ENCODE measurements around the gene SNX12.

Gene SNX12

DNA sequence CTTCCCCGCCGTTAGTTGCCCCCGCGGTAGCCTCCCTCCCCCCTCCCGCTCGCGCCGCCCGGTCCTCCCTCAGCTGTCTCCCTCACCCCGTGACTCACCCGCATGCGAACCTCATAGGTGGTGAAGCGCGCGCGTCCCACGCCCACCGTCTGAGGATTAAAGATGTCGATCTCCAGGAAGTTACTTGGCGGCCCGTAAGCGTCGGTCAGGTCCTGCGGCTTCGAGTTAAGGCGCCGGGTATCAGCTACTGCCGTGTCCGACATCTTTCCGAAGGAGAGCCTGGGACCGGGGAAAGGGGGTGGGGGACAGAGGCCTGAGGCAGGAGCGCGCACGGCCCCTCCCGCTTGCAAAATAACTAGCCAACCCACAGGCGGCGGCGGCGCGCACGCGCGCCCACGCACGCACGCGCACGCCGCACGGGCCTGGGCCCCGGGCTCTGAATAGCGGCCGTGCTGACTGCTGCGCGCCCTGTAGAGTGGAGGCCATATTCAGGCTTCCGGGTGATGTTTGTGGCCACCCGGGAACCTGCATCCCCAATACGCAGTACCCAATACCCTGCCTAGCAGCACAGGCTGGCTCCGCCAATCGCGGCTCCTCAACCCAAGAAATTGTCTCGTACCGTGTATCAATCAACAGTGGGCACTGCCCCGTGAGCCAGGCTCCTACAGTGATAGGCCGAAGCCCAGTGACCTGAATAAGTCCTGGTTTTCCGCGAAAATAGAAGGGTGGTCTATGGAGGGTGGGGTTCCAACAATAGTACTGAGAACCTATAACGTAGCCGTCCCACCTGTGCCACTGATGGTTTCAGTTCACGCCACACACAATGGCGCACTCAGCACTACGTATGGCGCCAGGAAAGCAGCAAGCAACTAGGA, at the start of gene SNX12:
TSS of gene SNX12 (minus strand) at position 291 of the 875 bp plus-strand sequence. CDS start at position 263, 28 bp downstream.
- peak; percentile 96 for DNase-seq (ENCODE audit: low spot score)

- no peak for DNase-seq (ENCODE audit: low spot score)
Measured at GRCh38 chrX:71117358-71117757, 49.2 kb upstream of the SNX12 start.

DNA sequence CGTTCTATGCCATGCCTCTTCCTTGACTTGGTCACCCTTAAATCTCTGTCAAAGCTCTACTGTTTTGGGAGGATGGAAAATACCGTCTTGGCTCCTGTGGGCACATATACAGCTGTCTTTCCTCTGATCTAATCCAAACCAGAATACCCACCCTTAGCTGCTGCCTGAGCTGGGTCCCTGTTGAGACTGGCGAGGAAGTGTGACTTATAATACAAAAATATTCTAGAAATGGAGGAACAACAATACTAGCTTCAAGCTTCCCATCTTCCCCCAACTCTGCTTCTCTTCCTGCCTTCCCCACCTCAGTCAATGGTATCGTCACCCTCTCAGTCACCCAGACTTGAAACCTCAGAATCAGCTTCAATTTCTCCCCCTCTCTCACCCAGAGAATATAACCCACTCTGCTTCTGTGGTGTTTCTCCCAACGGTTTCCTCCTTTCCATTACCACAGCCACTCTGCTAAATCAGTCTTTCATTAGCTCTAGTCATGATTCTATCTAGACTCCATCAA, 43.8 kb upstream of the SNX12 start:
- DNase-seq (ENCODE audit: low spot score), result no peak

DNA sequence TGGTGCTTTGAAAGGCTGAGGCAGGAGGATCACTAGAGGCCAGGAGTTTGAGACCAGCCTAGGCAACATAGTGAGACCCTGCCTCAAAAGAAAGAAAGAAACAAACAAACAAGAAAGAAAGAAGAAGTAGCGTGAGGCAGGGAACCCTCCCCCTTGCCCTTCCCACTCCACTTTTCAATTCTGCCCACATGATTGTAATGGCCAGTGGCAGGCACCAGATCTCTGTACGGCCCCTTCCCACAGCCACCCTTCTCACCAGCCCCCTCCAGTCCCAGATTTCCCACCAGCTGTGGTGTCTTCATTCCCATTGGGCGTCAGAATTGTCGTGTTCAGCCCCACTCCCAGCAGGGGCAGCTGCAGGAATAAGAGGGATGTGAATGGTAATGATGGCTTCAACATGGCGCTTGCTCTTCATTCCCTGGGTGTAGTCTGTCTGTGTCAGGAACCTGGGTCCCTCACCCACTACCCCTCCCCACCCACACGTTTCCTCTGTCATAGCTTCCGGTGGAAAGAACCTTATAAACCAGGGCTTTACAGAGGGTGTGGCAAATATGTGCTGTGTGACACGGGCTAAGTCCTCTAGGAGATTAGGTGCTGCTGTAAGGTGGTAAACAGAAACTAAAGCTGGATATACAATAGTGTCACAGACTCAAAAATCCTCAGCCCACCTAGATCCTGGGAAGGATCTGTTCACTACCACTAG, 43.2 kb upstream of the SNX12 start, which contains the start of gene IL2RG:
TSS of gene IL2RG (minus strand) at position 437 of the 703 bp plus-strand sequence. CDS start at position 399, 38 bp downstream.
- DNase-seq (ENCODE audit: low spot score), result no peak

DNA sequence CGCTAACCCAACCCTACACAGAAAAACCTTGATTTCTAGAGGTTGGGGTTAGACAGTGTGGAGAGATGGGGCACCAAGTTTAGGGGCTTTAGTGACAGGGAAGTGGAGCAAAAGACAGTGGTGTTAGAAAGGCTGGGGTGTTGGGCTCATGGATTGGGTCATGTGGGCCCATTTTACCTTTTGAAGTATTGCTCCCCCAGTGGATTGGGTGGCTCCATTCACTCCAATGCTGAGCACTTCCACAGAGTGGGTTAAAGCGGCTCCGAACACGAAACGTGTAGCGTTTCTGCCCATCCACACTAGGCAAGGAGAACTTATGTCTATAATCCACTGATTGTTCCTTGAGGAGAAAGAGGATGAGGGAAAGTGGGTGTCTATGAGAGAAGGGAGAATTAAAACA, 40.9 kb upstream of the SNX12 start:
- DNase-seq (ENCODE audit: low spot score), result no peak

DNA sequence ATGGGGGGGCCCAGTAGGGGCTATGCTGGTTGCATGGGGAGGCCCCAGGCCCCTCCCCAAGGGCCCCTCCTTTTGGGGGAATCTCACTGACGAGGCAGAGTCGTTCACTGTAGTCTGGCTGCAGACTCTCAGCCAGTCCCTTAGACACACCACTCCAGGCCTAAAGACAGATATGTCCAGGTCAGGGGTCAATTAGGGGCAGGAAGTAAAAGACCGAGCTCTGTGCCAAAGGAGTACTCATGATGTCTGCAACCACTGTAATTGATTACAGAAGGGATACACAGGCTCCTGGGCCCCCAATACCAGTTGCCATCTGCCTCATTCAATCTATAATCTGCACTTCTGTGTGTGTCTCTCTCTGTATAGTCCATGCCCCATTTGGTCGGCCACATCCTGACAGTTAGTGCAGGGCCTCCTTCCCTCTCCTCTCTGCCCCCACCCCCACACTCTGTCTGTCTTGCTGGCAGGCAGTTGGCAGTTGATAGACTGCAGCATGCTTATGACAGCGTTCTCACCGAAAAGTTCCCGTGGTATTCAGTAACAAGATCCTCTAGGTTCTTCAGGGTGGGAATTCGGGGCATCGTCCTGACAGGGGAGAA, 39.7 kb upstream of the SNX12 start:
- DNase-seq (ENCODE audit: low spot score), result no peak

- DNase-seq (ENCODE audit: low spot score), result no peak
Measured at GRCh38 chrX:71107245-71107644, 39.1 kb upstream of the SNX12 start.

- no peak for DNase-seq (ENCODE audit: low spot score)
Measured at GRCh38 chrX:71106427-71106826, 38.3 kb upstream of the SNX12 start, which contains the start of gene CXorf65. Gene CXorf65, minus strand, starts transcription at chrX:71106740. Its CDS starts 184 bp downstream, at chrX:71106556.

- DNase-seq (ENCODE audit: low spot score), result no peak
Measured at GRCh38 chrX:71105628-71106027, 37.5 kb upstream of the SNX12 start.

- no peak for DNase-seq (ENCODE audit: low spot score)
Measured at GRCh38 chrX:71103110-71103983, 35.2 kb upstream of the SNX12 start.

DNA sequence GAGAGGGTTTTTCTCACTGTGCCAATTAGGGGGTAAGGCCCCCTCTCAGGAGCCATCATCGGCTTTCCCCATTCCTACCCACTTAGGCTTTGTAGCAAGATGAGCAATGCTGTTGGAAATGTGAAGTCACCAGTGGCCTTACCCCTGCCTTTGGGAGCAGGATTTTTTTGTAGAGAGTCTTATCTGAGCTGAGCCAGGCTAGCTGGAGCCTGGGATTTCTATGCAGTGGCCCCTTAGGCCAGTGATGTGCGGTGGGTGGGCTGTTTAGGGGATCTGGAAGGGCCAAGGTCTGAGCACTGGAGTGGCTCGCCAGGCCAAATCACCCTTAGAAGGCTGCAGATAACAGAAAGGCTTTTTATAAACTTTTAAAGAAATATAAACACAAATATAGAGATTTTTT, 34.2 kb upstream of the SNX12 start:
- no peak for DNase-seq (ENCODE audit: low spot score)

DNA sequence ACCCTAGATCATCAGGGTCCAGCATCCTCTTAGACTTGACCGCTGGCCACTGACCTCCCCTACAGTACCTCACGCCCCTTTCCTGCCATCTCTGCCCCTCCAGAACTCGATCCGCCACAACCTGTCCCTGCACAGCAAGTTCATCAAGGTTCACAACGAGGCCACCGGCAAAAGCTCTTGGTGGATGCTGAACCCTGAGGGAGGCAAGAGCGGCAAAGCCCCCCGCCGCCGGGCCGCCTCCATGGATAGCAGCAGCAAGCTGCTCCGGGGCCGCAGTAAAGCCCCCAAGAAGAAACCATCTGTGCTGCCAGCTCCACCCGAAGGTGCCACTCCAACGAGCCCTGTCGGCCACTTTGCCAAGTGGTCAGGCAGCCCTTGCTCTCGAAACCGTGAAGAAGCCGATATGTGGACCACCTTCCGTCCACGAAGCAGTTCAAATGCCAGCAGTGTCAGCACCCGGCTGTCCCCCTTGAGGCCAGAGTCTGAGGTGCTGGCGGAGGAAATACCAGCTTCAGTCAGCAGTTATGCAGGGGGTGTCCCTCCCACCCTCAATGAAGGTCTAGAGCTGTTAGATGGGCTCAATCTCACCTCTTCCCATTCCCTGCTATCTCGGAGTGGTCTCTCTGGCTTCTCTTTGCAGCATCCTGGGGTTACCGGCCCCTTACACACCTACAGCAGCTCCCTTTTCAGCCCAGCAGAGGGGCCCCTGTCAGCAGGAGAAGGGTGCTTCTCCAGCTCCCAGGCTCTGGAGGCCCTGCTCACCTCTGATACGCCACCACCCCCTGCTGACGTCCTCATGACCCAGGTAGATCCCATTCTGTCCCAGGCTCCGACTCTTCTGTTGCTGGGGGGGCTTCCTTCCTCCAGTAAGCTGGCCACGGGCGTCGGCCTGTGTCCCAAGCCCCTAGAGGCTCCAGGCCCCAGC, 32.7 kb upstream of the SNX12 start:
- no peak for DNase-seq (ENCODE audit: low spot score)

- DNase-seq (ENCODE audit: low spot score), result no peak
Measured at GRCh38 chrX:71099736-71100135, 31.6 kb upstream of the SNX12 start.

DNA sequence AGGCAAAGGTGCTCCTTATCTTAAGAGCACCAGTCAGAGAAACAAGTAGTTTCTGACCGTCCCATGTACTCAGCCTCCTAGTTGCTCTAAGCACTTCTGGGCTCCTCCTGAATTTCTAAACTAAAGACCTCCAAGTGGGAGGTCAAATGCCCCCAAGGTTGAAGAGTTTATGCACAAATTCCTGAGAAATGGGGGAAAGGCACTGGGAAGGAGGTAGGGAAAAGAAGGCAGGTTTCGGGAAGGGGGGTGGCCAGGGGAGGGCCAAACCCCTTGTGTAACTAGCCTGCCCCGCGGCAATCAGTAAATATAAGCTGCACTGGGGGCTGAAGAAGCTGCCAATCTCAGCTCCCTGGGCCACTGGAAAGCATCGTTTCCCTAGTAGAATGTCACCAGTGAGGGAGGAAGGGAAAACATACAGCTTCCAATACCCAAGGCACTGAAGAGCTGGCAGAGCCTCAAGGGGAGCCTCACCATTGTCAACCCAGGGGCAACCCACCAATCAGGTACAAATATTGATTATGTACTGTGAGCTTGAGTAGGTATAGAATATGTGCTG, 30.9 kb upstream of the SNX12 start:
- DNase-seq (ENCODE audit: low spot score), result no peak

GRCh38 chrX:71098302-71098701, 30.2 kb upstream of the SNX12 start:
- DNase-seq (ENCODE audit: low spot score), result peak; percentile 16

- no peak for DNase-seq (ENCODE audit: low spot score)
Measured at GRCh38 chrX:71096760-71097032, 28.6 kb upstream of the SNX12 start.

DNA sequence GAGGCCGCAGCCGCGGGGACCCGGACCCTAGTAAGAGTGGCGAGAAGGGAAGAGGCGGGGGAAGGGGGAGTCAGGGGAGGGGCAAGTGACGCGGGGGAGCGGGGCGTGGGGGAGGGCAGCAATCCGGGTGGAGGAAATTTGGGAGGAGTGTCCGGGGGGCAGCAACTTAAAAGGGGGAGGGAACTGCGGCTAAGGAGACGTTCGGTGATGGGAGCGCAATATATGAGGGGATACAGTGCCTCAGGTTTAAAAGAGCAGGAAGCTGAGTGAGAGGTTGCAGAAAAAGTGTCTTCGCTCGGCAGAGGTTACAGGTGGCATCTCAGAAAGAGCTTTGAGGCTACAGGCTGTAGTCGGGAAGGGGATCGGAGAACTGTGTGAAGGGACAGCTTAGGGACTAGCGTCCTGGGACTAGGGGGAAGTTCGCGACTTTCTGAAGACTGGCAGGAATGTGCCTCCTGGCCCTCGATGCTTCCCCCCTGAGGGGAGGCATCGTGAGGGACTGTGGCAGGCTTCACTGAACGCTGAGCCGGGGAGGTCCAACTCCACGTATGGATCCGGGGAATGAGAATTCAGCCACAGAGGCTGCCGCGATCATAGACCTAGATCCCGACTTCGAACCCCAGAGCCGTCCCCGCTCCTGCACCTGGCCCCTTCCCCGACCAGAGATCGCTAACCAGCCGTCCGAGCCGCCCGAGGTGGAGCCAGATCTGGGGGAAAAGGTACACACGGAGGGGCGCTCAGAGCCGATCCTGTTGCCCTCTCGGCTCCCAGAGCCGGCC, 28.0 kb upstream of the SNX12 start:
- DNase-seq (ENCODE audit: low spot score), result peak; percentile 40

GRCh38 chrX:71095555-71095980, 27.4 kb upstream of the SNX12 start, which contains the start of gene FOXO4:
Gene FOXO4, plus strand, starts transcription at chrX:71095851. Its CDS starts 678 bp downstream, at chrX:71096529.
- DNase-seq (ENCODE audit: low spot score), result peak; percentile 91

GRCh38 chrX:71095033-71095432, 26.9 kb upstream of the SNX12 start:
- peak; percentile 4 for DNase-seq (ENCODE audit: low spot score)

Data from cerebellar cortex (tissue), 1 donor.